Measurements from ENCODE around the gene IQCH. TPM values are rescaled to one million over a fixed set of nuclear protein-coding genes. Genes with fewer than 3 reads are reported as not detected.

Gene IQCH
- polyA plus RNA-seq, 1 donor (not counting 4 experiments of a cell fraction or from before 2014, with no cell fraction given): 2.6 TPM

GRCh38 chr15:67259806-67260205 is 5.2 kb downstream of the IQCH start:
- dilution Hi-C loops (cut with MboI; ENCODE audit: extremely low pct_ligation_motif_present, low sequenced_read_pairs): no loop called here
- H3K4me1 ChIP-seq (ENCODE audit: control insufficient read depth, extremely low read depth, insufficient read depth, low read length): no peaks in the 10 kb centered on the region

GRCh38 chr15:67266870-67267269 is 12.3 kb downstream of the IQCH start:
- TF ChIP-seq CTCF (optimal IDR thresholded peaks at IDR 0.05 in 1 of 3, IDR thresholded peaks at IDR 0.05 in 1 of 3, conservative IDR thresholded peaks at IDR 0.05 in 1 of 3; ENCODE audit: extremely low read depth in 1 of 3, insufficient read depth in 2 of 3, low read length in 3 of 3): no peak
- TF ChIP-seq EZH2 (IDR thresholded peaks at IDR 0.05; ENCODE audit: low read length): no peak
- no peaks in the 10 kb centered on the region for H3K79me2 ChIP-seq (ENCODE audit: control insufficient read depth, insufficient read depth, low read length)
- FAIRE-seq (no peak), DNase-seq (ENCODE audit: low read depth, low spot score) (no peak)
- no peaks in the 10 kb centered on the region for H4K20me1 ChIP-seq (ENCODE audit: control insufficient read depth, extremely low read depth, insufficient read depth, low read length)
- no peaks in the 10 kb centered on the region for H3K36me3 ChIP-seq (ENCODE audit: control insufficient read depth in 2 of 2, extremely low read depth in 1 of 2, insufficient read depth in 2 of 2, low read length in 2 of 2)
- no peak overlapping the region for H2AFZ ChIP-seq (ENCODE audit: control insufficient read depth, low read length)
- no peak overlapping the region for H3K4me2 ChIP-seq (ENCODE audit: control insufficient read depth, extremely low read depth, insufficient read depth, low read depth, low read length)
- H3K9me1 ChIP-seq (ENCODE audit: control insufficient read depth, extremely low read depth, insufficient read depth, low read length): no peaks in the 10 kb centered on the region
- no peak overlapping the region for H3K9ac ChIP-seq (ENCODE audit: control insufficient read depth, extremely low read depth, insufficient read depth, low read length)
- H3K4me1 ChIP-seq (ENCODE audit: control insufficient read depth, extremely low read depth, insufficient read depth, low read length): no peaks in the 10 kb centered on the region
- dilution Hi-C loops (cut with MboI; ENCODE audit: extremely low pct_ligation_motif_present, low sequenced_read_pairs): no loop called here
- no peak overlapping the region for H3K27ac ChIP-seq (ENCODE audit: control insufficient read depth, insufficient read depth, low read length)
- no peaks in the 10 kb centered on the region for H3K9me3 ChIP-seq (ENCODE audit: control insufficient read depth, low read depth, low read length)
- no peak overlapping the region for H3K4me3 ChIP-seq (ENCODE audit: control insufficient read depth in 2 of 3, extremely low read depth in 1 of 3, insufficient read depth in 2 of 3, low read depth in 1 of 3, low read length in 3 of 3)
- H3K27me3 ChIP-seq (ENCODE audit: control insufficient read depth, extremely low read depth, insufficient read depth, low read length): no peaks in the 10 kb centered on the region

More at GRCh38 chr15:67259806-67260205, 5.2 kb downstream of the IQCH start:
- H3K4me2 ChIP-seq (ENCODE audit: control insufficient read depth, extremely low read depth, insufficient read depth, low read depth, low read length): no peak overlapping the region
- no peak overlapping the region for H3K4me3 ChIP-seq (ENCODE audit: control insufficient read depth in 2 of 3, extremely low read depth in 1 of 3, insufficient read depth in 2 of 3, low read depth in 1 of 3, low read length in 3 of 3)
- DNase-seq (ENCODE audit: low read depth, low spot score): no peak
- no peaks in the 10 kb centered on the region for H3K9me3 ChIP-seq (ENCODE audit: control insufficient read depth, low read depth, low read length)
- H3K27ac ChIP-seq (ENCODE audit: control insufficient read depth, insufficient read depth, low read length): no peak overlapping the region
- TF ChIP-seq EZH2 (IDR thresholded peaks at IDR 0.05; ENCODE audit: low read length) (no peak), CTCF (optimal IDR thresholded peaks at IDR 0.05 in 1 of 3, IDR thresholded peaks at IDR 0.05 in 1 of 3, conservative IDR thresholded peaks at IDR 0.05 in 1 of 3; ENCODE audit: extremely low read depth in 1 of 3, insufficient read depth in 2 of 3, low read length in 3 of 3) (no peak)
- no peak overlapping the region for H3K9ac ChIP-seq (ENCODE audit: control insufficient read depth, extremely low read depth, insufficient read depth, low read length)
- H3K36me3 ChIP-seq (ENCODE audit: control insufficient read depth in 2 of 2, extremely low read depth in 1 of 2, insufficient read depth in 2 of 2, low read length in 2 of 2): no peaks in the 10 kb centered on the region
- FAIRE-seq: no peak
- H3K9me1 ChIP-seq (ENCODE audit: control insufficient read depth, extremely low read depth, insufficient read depth, low read length): no peaks in the 10 kb centered on the region
- H2AFZ ChIP-seq (ENCODE audit: control insufficient read depth, low read length): no peak overlapping the region
- H3K79me2 ChIP-seq (ENCODE audit: control insufficient read depth, insufficient read depth, low read length): no peaks in the 10 kb centered on the region
- no peaks in the 10 kb centered on the region for H3K27me3 ChIP-seq (ENCODE audit: control insufficient read depth, extremely low read depth, insufficient read depth, low read length)
- H4K20me1 ChIP-seq (ENCODE audit: control insufficient read depth, extremely low read depth, insufficient read depth, low read length): no peaks in the 10 kb centered on the region
